Stimulated activated naive CD8-positive, alpha-beta T cell treated with anti-CD3 and anti-CD28 coated beads, Interleukin-15, amount 100 ng/mL, for 72 hours (primary cell): ENCODE results near the gene PDS5B.
A peak's percentile ranks its signal among the peaks of the same experiment; 100 is the strongest.

Experiments used
- ATAC-seq: fragments of 150-1000 bp; cut with Tn5 transposase; 2 replicates; pipeline ENCODE4 v1.10.0; 2021; ENCODE audit warnings: mild to moderate bottlenecking, moderate library complexity
- DNase-seq, 2 donors: peaks; one replicate each; pipeline ENCODE4 v3.0.0; 2021 to 2022
- H3K27ac Mint-ChIP-seq, 2 donors: one replicate each; pipeline ENCODE4 v1.8.0; 2022; ENCODE audit warnings: mild to moderate bottlenecking in 2 of 2, mixed read lengths in 2 of 2, moderate library complexity in 2 of 2
- H3K27me3 Mint-ChIP-seq: one replicate; pipeline ENCODE4 v1.8.0; 2022; ENCODE audit warnings: mixed read lengths
- H3K4me1 Mint-ChIP-seq: one replicate; pipeline ENCODE4 v1.8.0; 2022; ENCODE audit warnings: mild to moderate bottlenecking, mixed read lengths
- H3K4me3 Mint-ChIP-seq, 2 donors: one replicate each; pipeline ENCODE4 v1.8.0; 2022; ENCODE audit warnings: mild to moderate bottlenecking in 2 of 2, mixed read lengths in 2 of 2, moderate library complexity in 1 of 2
- H3K9me3 Mint-ChIP-seq, 2 donors: one replicate each; pipeline ENCODE4 v1.8.0; 2022; ENCODE audit warnings: mixed read lengths in 2 of 2

Gene PDS5B

GRCh38 chr13:32582991-32583390 lies 3.3 kb upstream of the PDS5B start:
- ATAC-seq (no peak), DNase-seq (no peak)
- H3K27ac Mint-ChIP-seq: no peak overlapping the region
- no peak overlapping the region for H3K4me3 Mint-ChIP-seq
- no peaks in the 10 kb centered on the region for H3K27me3 Mint-ChIP-seq
- H3K4me1 Mint-ChIP-seq: peaks cover 14% of the 10 kb centered on the region
- peaks cover 6 to 9% of the 10 kb centered on the region in 2 donors for H3K9me3 Mint-ChIP-seq

- peak overlapping the region; percentile 71 to 84 for H3K27ac Mint-ChIP-seq
- no peaks in the 10 kb centered on the region for H3K27me3 Mint-ChIP-seq
- DNase-seq: peak in 1 of 2 donors; percentile 2
- H3K4me1 Mint-ChIP-seq: peaks cover 40% of the 10 kb centered on the region
- no peak for ATAC-seq
- H3K4me3 Mint-ChIP-seq: peak overlapping the region; percentile 85
- H3K9me3 Mint-ChIP-seq: no peaks in the 10 kb centered on the region
Observed at GRCh38 chr13:32585550-32586079, 637 bp upstream of the PDS5B start.

GRCh38 chr13:32587011-32587810 lies 959 bp downstream of the PDS5B start:
- peak overlapping the region; percentile 96 for H3K4me3 Mint-ChIP-seq
- ATAC-seq (peak; percentile 54), DNase-seq (peak; percentile 54 to 56)
- H3K27ac Mint-ChIP-seq: peak overlapping the region; percentile 97 to 99
- peaks cover 51% of the 10 kb centered on the region for H3K4me1 Mint-ChIP-seq
- H3K27me3 Mint-ChIP-seq: no peaks in the 10 kb centered on the region
- no peaks in the 10 kb centered on the region for H3K9me3 Mint-ChIP-seq

- Mint-ChIP-seq H3K4me1 (peaks cover 57% of the 10 kb centered on the region), H3K27ac (peak overlapping the region; percentile 97 to 99), H3K4me3 (peak overlapping the region; percentile 96), H3K27me3 (no peaks in the 10 kb centered on the region), H3K9me3 (no peaks in the 10 kb centered on the region)
- ATAC-seq (no peak), DNase-seq (no peak)
Observed at GRCh38 chr13:32587811-32588170, 1.5 kb downstream of the PDS5B start.

GRCh38 chr13:32588736-32589135 lies 2.5 kb downstream of the PDS5B start:
- ATAC-seq (no peak), DNase-seq (no peak)
- H3K27me3 Mint-ChIP-seq: no peaks in the 10 kb centered on the region
- peaks cover 65% of the 10 kb centered on the region for H3K4me1 Mint-ChIP-seq
- H3K4me3 Mint-ChIP-seq: peak overlapping the region; percentile 55 to 66
- H3K9me3 Mint-ChIP-seq: no peaks in the 10 kb centered on the region
- no peak overlapping the region for H3K27ac Mint-ChIP-seq

- ATAC-seq: no peak
- Mint-ChIP-seq H3K4me1 (peaks cover 72% of the 10 kb centered on the region), H3K4me3 (no peak overlapping the region), H3K27ac (no peak overlapping the region), H3K27me3 (no peaks in the 10 kb centered on the region), H3K9me3 (no peaks in the 10 kb centered on the region)
- no peak for DNase-seq
Observed at GRCh38 chr13:32589471-32589870, 3.2 kb downstream of the PDS5B start.

GRCh38 chr13:32590266-32590665 lies 4.0 kb downstream of the PDS5B start:
- no peak overlapping the region for H3K27ac Mint-ChIP-seq
- no peaks in the 10 kb centered on the region for H3K27me3 Mint-ChIP-seq
- H3K4me1 Mint-ChIP-seq: peaks cover 69% of the 10 kb centered on the region
- H3K9me3 Mint-ChIP-seq: no peaks in the 10 kb centered on the region
- no peak for DNase-seq
- no peak for ATAC-seq
- H3K4me3 Mint-ChIP-seq: no peak overlapping the region

- Mint-ChIP-seq H3K27me3 (no peaks in the 10 kb centered on the region), H3K27ac (no peak overlapping the region), H3K4me1 (peaks cover 74% of the 10 kb centered on the region), H3K9me3 (no peaks in the 10 kb centered on the region), H3K4me3 (no peak overlapping the region)
- no peak for DNase-seq
- ATAC-seq: no peak
Observed at GRCh38 chr13:32592082-32592481, 5.8 kb downstream of the PDS5B start.

- ATAC-seq (no peak), DNase-seq (no peak)
- no peaks in the 10 kb centered on the region for H3K9me3 Mint-ChIP-seq
- no peak overlapping the region for H3K27ac Mint-ChIP-seq
- no peaks in the 10 kb centered on the region for H3K27me3 Mint-ChIP-seq
- H3K4me1 Mint-ChIP-seq: peaks cover 57% of the 10 kb centered on the region
- H3K4me3 Mint-ChIP-seq: no peak overlapping the region
Observed at GRCh38 chr13:32594157-32594738, 8.0 kb downstream of the PDS5B start.

- Mint-ChIP-seq H3K4me1 (peaks cover 54% of the 10 kb centered on the region), H3K27me3 (no peaks in the 10 kb centered on the region), H3K27ac (no peak overlapping the region), H3K9me3 (peaks cover 0 to 6% of the 10 kb centered on the region in 2 donors), H3K4me3 (no peak overlapping the region)
- DNase-seq: no peak
- no peak for ATAC-seq
Observed at GRCh38 chr13:32595306-32595705, 9.1 kb downstream of the PDS5B start.

GRCh38 chr13:32600890-32601289 lies 14.6 kb downstream of the PDS5B start:
- Mint-ChIP-seq H3K27me3 (no peaks in the 10 kb centered on the region), H3K4me3 (no peak overlapping the region), H3K27ac (peak overlapping the region in 1 of 2 donors; percentile 50), H3K4me1 (peaks cover 40% of the 10 kb centered on the region), H3K9me3 (peaks cover 18 to 26% of the 10 kb centered on the region in 2 donors)
- no peak for DNase-seq
- ATAC-seq: no peak

- Mint-ChIP-seq H3K27ac (no peak overlapping the region), H3K4me1 (peaks cover 48% of the 10 kb centered on the region), H3K27me3 (no peaks in the 10 kb centered on the region), H3K4me3 (no peak overlapping the region), H3K9me3 (peaks cover 26 to 35% of the 10 kb centered on the region in 2 donors)
- DNase-seq: no peak
- no peak for ATAC-seq
Observed at GRCh38 chr13:32609428-32609827, 23.2 kb downstream of the PDS5B start.

GRCh38 chr13:32610538-32610937 lies 24.3 kb downstream of the PDS5B start:
- H3K9me3 Mint-ChIP-seq: peaks cover 18 to 24% of the 10 kb centered on the region in 2 donors
- no peaks in the 10 kb centered on the region for H3K27me3 Mint-ChIP-seq
- no peak for DNase-seq
- peaks cover 42% of the 10 kb centered on the region for H3K4me1 Mint-ChIP-seq
- ATAC-seq: no peak
- no peak overlapping the region for H3K4me3 Mint-ChIP-seq
- no peak overlapping the region for H3K27ac Mint-ChIP-seq

- peaks cover 13 to 20% of the 10 kb centered on the region in 2 donors for H3K9me3 Mint-ChIP-seq
- DNase-seq: no peak
- no peak overlapping the region for H3K27ac Mint-ChIP-seq
- H3K4me3 Mint-ChIP-seq: no peak overlapping the region
- no peak for ATAC-seq
- H3K27me3 Mint-ChIP-seq: no peaks in the 10 kb centered on the region
- peaks cover 41% of the 10 kb centered on the region for H3K4me1 Mint-ChIP-seq
Observed at GRCh38 chr13:32610977-32611376, 24.7 kb downstream of the PDS5B start.

GRCh38 chr13:32616883-32617511 lies 30.7 kb downstream of the PDS5B start:
- DNase-seq: no peak
- peaks cover 11 to 28% of the 10 kb centered on the region in 2 donors for H3K9me3 Mint-ChIP-seq
- H3K4me1 Mint-ChIP-seq: peaks cover 12% of the 10 kb centered on the region
- no peak overlapping the region for H3K4me3 Mint-ChIP-seq
- no peak for ATAC-seq
- H3K27ac Mint-ChIP-seq: no peak overlapping the region
- H3K27me3 Mint-ChIP-seq: no peaks in the 10 kb centered on the region

- Mint-ChIP-seq H3K4me1 (peaks cover 45% of the 10 kb centered on the region), H3K27ac (peak overlapping the region in 1 of 2 donors; percentile 72), H3K9me3 (peaks cover 13 to 31% of the 10 kb centered on the region in 2 donors), H3K4me3 (no peak overlapping the region), H3K27me3 (no peaks in the 10 kb centered on the region)
- DNase-seq: no peak
- ATAC-seq: peak; percentile 63
Observed at GRCh38 chr13:32622827-32623226, 36.6 kb downstream of the PDS5B start.
